Neural crest cell (in vitro differentiated cells): ENCODE measurements around the gene PTPN5. TPM values are rescaled to one million over a fixed set of nuclear protein-coding genes. Genes with fewer than 3 reads are reported as not detected.

Experiments
- DNase-seq: peaks from one replicate; pipeline ENCODE4 v3.0.0; 2021; ENCODE audit warnings: low read depth, mixed read lengths, low spot score
- H3K27ac Mint-ChIP-seq: one replicate; pipeline ENCODE4 v1.8.0; 2021; ENCODE audit warnings: mild to moderate bottlenecking, mixed read lengths; ENCODE audit not compliant: unreplicated experiment
- H3K27me3 Mint-ChIP-seq: 2 replicates; pipeline ENCODE4 v1.8.0; 2021; ENCODE audit warnings: low read depth, mild to moderate bottlenecking, mixed read lengths
- H3K36me3 Mint-ChIP-seq: 2 replicates; pipeline ENCODE4 v1.8.0; 2021; ENCODE audit warnings: low read depth, mild to moderate bottlenecking, mixed read lengths
- H3K4me1 Mint-ChIP-seq: 2 replicates; pipeline ENCODE4 v1.8.0; 2021; ENCODE audit warnings: mixed read lengths
- H3K4me3 Mint-ChIP-seq: one replicate; pipeline ENCODE4 v1.8.0; 2021; ENCODE audit warnings: mild to moderate bottlenecking, mixed read lengths
- H3K9me3 Mint-ChIP-seq: 2 replicates; pipeline ENCODE4 v1.8.0; 2021; ENCODE audit warnings: mixed read lengths
- total RNA-seq: library from RNA; stranded (reverse); gene quantifications from 2 replicates; pipeline ENCODE4 v1.2.1, GENCODE V29; 2021
- TF ChIP-seq, protein P1 (sequence below): fragments of 200-600 bp; sonication (generic); conservative IDR thresholded peaks from 2 replicates; pipeline ENCODE4 v1.5.0; 2021; ENCODE audit warnings: antibody characterized with exemption, mild to moderate bottlenecking

Gene PTPN5
- total RNA-seq, 1 donor from 2014 or later: 6.1 TPM

DNA sequence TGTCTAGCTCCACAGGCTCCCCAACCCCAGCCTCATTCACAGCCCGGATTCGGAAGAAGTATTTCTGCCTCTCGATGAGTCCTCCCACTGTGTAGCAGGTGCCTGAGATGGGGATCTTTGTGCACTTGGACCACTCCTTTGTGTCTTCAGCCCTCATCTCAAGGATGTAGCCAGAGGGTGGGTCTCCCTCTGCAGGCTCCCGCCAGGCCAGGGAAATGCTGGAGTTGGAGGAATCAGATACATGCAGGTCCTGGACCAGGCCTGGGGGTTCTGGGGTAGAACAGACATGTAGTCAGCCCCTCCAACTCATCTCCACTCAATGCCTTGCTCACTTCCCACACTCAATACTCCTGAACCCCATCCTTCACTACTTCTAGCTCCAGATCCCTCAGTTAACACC is 82.2 kb downstream of the PTPN5 start:
- Mint-ChIP-seq H3K9me3 (no peaks in the 10 kb centered on the region), H3K27ac (no peak overlapping the region), H3K4me1 (peaks cover 7% of the 10 kb centered on the region), H3K27me3 (peaks cover 62% of the 10 kb centered on the region), H3K36me3 (no peaks in the 10 kb centered on the region), H3K4me3 (no peak overlapping the region)
- TF ChIP-seq, protein P1, sequence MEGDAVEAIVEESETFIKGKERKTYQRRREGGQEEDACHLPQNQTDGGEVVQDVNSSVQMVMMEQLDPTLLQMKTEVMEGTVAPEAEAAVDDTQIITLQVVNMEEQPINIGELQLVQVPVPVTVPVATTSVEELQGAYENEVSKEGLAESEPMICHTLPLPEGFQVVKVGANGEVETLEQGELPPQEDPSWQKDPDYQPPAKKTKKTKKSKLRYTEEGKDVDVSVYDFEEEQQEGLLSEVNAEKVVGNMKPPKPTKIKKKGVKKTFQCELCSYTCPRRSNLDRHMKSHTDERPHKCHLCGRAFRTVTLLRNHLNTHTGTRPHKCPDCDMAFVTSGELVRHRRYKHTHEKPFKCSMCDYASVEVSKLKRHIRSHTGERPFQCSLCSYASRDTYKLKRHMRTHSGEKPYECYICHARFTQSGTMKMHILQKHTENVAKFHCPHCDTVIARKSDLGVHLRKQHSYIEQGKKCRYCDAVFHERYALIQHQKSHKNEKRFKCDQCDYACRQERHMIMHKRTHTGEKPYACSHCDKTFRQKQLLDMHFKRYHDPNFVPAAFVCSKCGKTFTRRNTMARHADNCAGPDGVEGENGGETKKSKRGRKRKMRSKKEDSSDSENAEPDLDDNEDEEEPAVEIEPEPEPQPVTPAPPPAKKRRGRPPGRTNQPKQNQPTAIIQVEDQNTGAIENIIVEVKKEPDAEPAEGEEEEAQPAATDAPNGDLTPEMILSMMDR: no peak
- DNase-seq: no peak

DNA sequence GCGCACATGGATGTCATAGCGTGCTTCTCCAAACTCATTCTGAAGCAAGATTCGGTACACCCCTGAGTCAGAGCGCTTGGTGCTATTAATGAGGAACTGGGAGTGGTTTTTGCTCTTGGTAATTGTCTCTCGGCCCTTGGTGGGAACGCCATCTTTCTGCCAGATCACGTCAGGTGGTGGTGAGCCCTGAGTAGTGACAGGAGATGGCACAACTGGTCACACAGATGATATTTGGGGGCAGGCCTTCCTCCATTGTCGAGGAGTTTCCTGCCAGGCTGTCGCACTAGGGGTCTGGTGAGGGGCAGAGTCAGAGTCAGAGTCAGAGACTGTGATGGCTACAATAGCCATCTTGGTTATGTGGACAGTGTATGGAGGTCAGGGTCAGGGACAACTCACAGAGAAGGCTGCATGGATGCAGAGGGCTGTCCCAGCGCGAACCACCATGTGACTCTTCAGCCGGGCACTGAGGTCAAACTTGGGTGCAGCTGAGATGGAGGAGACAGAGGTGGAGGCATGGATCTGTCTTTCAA is 83.7 kb downstream of the PTPN5 start:
- Mint-ChIP-seq H3K4me1 (peaks cover 7% of the 10 kb centered on the region), H3K4me3 (peak overlapping the region; percentile 88), H3K36me3 (no peaks in the 10 kb centered on the region), H3K9me3 (no peaks in the 10 kb centered on the region), H3K27me3 (peaks cover 71% of the 10 kb centered on the region), H3K27ac (no peak overlapping the region)
- no peak for DNase-seq
- TF ChIP-seq, protein P1: no peak

DNA sequence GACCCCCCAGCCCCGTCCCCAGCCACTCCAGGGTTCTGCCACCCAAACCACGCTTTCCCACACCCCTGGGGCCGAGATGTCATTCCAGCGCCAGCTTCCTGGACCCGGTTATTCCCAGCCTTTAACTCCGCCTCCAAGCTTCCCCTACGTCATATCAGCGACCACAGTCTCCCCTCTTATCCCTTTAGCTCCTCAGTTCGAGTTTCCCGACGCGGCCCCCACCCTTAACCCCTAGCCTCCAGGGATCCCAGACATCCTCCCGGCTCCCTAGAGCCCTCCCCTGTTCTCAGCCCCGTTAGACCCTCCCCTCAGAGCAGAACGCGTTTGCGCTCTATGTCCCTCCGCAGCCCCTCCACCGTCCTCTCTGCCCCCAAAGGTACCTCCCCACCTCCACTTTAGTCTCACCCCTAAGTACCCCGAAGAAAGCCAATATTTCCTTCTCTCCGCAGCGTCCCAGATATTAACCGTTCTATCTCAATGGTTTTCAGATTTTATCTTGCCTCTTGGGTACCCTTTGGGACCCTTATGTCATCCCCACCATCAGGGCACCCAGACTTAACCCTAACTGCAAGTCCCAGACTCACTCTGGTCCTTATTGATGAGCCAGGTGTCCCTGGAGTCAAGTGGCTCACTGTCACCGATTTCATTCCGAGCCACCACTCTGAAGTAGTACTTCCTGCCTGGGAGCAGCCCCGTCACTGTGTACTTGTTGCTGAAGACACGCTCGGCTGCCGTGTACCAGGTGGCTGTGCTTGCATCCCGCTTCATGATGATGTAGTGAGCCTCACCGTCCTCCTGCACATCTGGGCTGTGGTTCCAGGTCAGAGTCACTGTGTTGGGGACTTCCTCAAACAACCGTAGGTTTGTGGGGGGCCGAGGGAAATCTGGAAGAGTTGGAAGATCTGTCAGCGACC is 85.0 kb downstream of the PTPN5 start:
- TF ChIP-seq, protein P1: no peak
- Mint-ChIP-seq H3K4me1 (peaks cover 7% of the 10 kb centered on the region), H3K9me3 (no peaks in the 10 kb centered on the region), H3K27me3 (peaks cover 72% of the 10 kb centered on the region), H3K27ac (peak overlapping the region; percentile 31), H3K4me3 (peak overlapping the region; percentile 88), H3K36me3 (no peaks in the 10 kb centered on the region)
- no peak for DNase-seq

DNA sequence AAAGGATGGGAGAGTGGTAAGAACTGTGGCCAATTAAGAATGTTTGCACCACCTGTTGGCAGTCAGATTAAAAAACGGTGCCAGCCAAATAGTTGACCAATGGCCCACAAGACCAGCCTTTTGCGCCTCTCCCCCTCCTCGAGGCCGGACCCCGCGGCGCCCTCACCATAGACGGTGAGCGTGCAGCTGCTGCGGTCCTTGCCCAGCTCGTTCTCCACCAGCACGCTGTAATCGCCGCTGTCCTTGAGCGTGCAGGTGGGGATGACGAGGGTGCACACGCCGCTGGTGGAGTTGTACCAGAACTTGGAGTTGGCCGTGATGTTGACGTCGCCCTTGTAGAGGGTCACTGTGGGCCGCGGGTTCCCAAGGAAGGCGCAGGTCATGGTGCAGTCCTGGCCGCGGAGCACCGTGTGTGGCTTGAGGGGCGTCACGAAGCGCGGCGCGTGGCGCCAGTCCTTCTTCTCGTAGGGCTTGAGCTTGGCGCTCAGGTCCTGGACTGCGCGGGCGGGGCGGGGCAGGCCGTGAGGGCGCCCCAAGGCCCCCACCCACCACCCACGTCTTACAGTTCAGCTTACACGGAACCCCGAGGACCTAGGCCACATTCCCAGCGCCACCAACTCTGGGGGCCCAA is 85.8 kb downstream of the PTPN5 start:
- DNase-seq: no peak
- peaks cover 7% of the 10 kb centered on the region for H3K4me1 Mint-ChIP-seq
- TF ChIP-seq, protein P1: no peak
- H3K36me3 Mint-ChIP-seq: no peaks in the 10 kb centered on the region
- peak overlapping the region; percentile 57 for H3K4me3 Mint-ChIP-seq
- H3K27ac Mint-ChIP-seq: peak overlapping the region; percentile 76
- peaks cover 76% of the 10 kb centered on the region for H3K27me3 Mint-ChIP-seq
- no peaks in the 10 kb centered on the region for H3K9me3 Mint-ChIP-seq

DNA sequence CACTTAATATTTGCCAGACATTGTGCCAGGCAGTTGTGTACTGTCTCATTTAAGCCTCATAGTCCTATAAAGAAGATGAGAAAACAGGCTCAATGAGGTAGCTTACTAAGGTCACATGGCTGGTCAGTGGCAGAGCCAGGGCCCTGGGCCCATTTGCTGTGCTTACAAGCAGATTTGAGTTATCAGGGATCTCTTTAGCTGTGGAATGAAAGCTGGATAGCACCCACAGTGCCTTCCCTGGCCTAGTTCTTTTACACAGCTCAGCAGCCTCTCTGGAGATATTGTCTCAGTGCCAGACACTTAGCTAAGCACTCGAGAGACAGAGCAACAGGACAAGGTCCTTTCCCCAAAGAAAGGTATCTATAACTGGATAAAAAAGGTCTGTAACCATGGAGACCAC is 86.9 kb downstream of the PTPN5 start:
- peaks cover 11% of the 10 kb centered on the region for H3K4me1 Mint-ChIP-seq
- H3K36me3 Mint-ChIP-seq: no peaks in the 10 kb centered on the region
- peak overlapping the region; percentile 36 for H3K4me3 Mint-ChIP-seq
- TF ChIP-seq, protein P1: no peak
- peaks cover 75% of the 10 kb centered on the region for H3K27me3 Mint-ChIP-seq
- H3K9me3 Mint-ChIP-seq: no peaks in the 10 kb centered on the region
- DNase-seq: no peak
- H3K27ac Mint-ChIP-seq: no peak overlapping the region
